HFF-Myc (cell line): Measurements from ENCODE around the gene ASIC3.

Experiments
- DNase-seq: peaks from one replicate; pipeline ENCODE4 v3.0.0-alpha.2; 2011; ENCODE audit warnings: low read depth; ENCODE audit errors: extremely low read depth
- H3K4me3 ChIP-seq: replicated peaks from 2 replicates; pipeline ENCODE4 v1.5.1; 2011; ENCODE audit warnings: low read depth, mild to moderate bottlenecking, control low read depth, low read length
- TF ChIP-seq, protein P1 (sequence below): IDR thresholded peaks from 2 replicates; pipeline ENCODE4 v1.5.1; 2012; ENCODE audit warnings: mild to moderate bottlenecking, low read depth, low read length, control low read depth; ENCODE audit errors: missing control alignments

The ASIC3 gene

GRCh38 chr7:151060416-151061212, 12.3 kb downstream of the ASIC3 start:
- no peak for DNase-seq
- peak overlapping the region; percentile 83 for H3K4me3 ChIP-seq
- TF ChIP-seq, protein P1, sequence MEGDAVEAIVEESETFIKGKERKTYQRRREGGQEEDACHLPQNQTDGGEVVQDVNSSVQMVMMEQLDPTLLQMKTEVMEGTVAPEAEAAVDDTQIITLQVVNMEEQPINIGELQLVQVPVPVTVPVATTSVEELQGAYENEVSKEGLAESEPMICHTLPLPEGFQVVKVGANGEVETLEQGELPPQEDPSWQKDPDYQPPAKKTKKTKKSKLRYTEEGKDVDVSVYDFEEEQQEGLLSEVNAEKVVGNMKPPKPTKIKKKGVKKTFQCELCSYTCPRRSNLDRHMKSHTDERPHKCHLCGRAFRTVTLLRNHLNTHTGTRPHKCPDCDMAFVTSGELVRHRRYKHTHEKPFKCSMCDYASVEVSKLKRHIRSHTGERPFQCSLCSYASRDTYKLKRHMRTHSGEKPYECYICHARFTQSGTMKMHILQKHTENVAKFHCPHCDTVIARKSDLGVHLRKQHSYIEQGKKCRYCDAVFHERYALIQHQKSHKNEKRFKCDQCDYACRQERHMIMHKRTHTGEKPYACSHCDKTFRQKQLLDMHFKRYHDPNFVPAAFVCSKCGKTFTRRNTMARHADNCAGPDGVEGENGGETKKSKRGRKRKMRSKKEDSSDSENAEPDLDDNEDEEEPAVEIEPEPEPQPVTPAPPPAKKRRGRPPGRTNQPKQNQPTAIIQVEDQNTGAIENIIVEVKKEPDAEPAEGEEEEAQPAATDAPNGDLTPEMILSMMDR = peak; percentile 38

DNA sequence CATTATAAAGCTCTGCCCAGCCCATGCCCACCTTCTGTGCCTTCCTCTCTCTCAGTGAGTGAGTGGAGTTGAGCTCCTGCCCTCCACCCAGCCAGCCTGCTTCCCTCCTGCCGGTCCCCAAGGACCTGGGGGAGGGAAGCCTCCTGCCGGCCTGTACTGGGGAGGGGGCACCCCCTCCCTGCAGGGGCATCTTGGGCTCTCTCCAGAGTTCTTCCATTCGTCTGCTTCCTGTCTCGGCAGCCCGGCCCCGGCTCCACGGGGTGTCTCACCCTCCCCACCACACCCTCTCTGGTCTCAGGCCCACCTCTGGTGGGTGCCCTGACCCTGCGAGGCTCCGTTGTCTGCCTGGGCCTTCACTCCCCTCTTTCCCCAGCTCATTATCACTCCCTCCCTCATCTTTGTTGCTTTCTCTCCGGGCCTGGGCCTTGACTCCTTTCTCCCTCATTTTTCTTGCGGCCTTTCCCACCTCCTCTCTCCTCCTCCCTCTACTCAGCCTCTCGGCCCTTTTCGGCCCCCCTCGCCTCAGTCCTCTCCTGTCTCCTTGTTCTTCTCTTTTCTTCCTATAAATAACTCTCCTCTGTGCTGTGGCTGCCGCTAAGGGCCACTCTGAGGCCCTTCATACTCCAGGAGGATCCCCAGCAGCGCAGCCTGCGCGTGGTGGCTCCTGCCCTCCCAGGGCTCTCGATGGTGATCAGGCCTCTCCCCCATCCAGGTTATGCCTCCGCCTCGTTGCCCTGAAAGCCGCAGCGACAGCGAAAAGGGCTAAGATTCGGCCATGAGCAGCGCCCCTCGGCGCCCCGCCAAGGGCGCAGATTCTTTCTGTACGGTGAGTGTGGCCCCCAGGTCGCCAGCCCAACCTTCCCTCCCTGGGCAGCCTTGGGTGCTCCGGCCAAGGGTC, 13.1 kb downstream of the ASIC3 start:
- peak overlapping the region; percentile 83 for H3K4me3 ChIP-seq
- TF ChIP-seq, protein P1 = no peak
- no peak for DNase-seq

- peak overlapping the region; percentile 83 for H3K4me3 ChIP-seq
- TF ChIP-seq, protein P1 = no peak
- no peak for DNase-seq
These were observed 13.7 kb downstream of the ASIC3 start for GRCh38 chr7:151062111-151062398.

GRCh38 chr7:151062399-151063211, 14.3 kb downstream of the ASIC3 start:
- peak overlapping the region; percentile 83 for H3K4me3 ChIP-seq
- TF ChIP-seq, protein P1 = no peak
- no peak for DNase-seq

- TF ChIP-seq, protein P1 = no peak
- H3K4me3 ChIP-seq = peak overlapping the region; percentile 30
- DNase-seq = no peak
These were observed 14.9 kb downstream of the ASIC3 start for GRCh38 chr7:151063212-151063561.

- no peak overlapping the region for H3K4me3 ChIP-seq
- TF ChIP-seq, protein P1 = no peak
- no peak for DNase-seq
These were observed 16.1 kb downstream of the ASIC3 start for GRCh38 chr7:151064454-151064853.
